ENCODE data around the gene DAB2IP. TPM values are rescaled to one million over a fixed set of nuclear protein-coding genes. Genes with fewer than 3 reads are reported as not detected.
"Not testable (repeated sequence)": the region's sequence is repeated elsewhere in the genome, so short reads cannot be mapped to it uniquely, and the experiment has no call there.

Gene DAB2IP
- total RNA-seq, 1 donor from 2014 or later: 81.6 TPM

- peaks cover 33% of the 10 kb centered on the region for H3K4me1 ChIP-seq
- no peaks in the 10 kb centered on the region for H3K27me3 ChIP-seq
- no peaks in the 10 kb centered on the region for H3K36me3 ChIP-seq
- DNase-seq (no peak), ATAC-seq (no peak)
- no peak for TF ChIP-seq CTCF (IDR thresholded peaks at IDR 0.05)
- intact Hi-C loops (cut with DNase I): no loop called here
- no peak overlapping the region for H3K27ac ChIP-seq
- H3K4me3 ChIP-seq: no peak overlapping the region
- H3K9me3 ChIP-seq: no peaks in the 10 kb centered on the region
Observed at GRCh38 chr9:121616123-121616755, 35.2 kb upstream of the DAB2IP start.

GRCh38 chr9:121618504-121618903 lies 32.9 kb upstream of the DAB2IP start:
- TF ChIP-seq CTCF (IDR thresholded peaks at IDR 0.05): no peak
- intact Hi-C loops (cut with DNase I): no loop called here
- Histone ChIP-seq H3K4me1 (peaks cover 19% of the 10 kb centered on the region), H3K9me3 (no peaks in the 10 kb centered on the region), H3K27me3 (no peaks in the 10 kb centered on the region), H3K4me3 (no peak overlapping the region), H3K27ac (no peak overlapping the region), H3K36me3 (no peaks in the 10 kb centered on the region)
- DNase-seq (no peak), ATAC-seq (no peak)

- ATAC-seq; H3K27ac ChIP-seq; H3K27me3 ChIP-seq; DNase-seq; H3K9me3 ChIP-seq; H3K4me3 ChIP-seq; intact Hi-C loops (cut with DNase I); H3K36me3 ChIP-seq: not testable (repeated sequence)
- peaks cover 17% of the 10 kb centered on the region for H3K4me1 ChIP-seq
Observed at GRCh38 chr9:121618910-121619309, 32.5 kb upstream of the DAB2IP start.

- Histone ChIP-seq H3K27me3 (no peaks in the 10 kb centered on the region), H3K27ac (peak overlapping the region; percentile 13), H3K9me3 (no peaks in the 10 kb centered on the region), H3K4me3 (no peak overlapping the region), H3K36me3 (no peaks in the 10 kb centered on the region), H3K4me1 (peaks cover 17% of the 10 kb centered on the region)
- TF ChIP-seq CTCF (IDR thresholded peaks at IDR 0.05): no peak
- ATAC-seq: peak; percentile 28
- intact Hi-C loops (cut with DNase I): no loop called here
- no peak for DNase-seq
Observed at GRCh38 chr9:121619545-121620324, 31.7 kb upstream of the DAB2IP start.

GRCh38 chr9:121620325-121620673 lies 31.1 kb upstream of the DAB2IP start:
- H3K4me1 ChIP-seq: peaks cover 17% of the 10 kb centered on the region
- no peak for ATAC-seq
- intact Hi-C loops (cut with DNase I): no loop called here

More at GRCh38 chr9:121620325-121620673, 31.1 kb upstream of the DAB2IP start:
- no peaks in the 10 kb centered on the region for H3K36me3 ChIP-seq
- no peaks in the 10 kb centered on the region for H3K9me3 ChIP-seq
- no peaks in the 10 kb centered on the region for H3K27me3 ChIP-seq
- H3K27ac ChIP-seq: no peak overlapping the region
- no peak overlapping the region for H3K4me3 ChIP-seq
- no peak for TF ChIP-seq CTCF (IDR thresholded peaks at IDR 0.05)
- DNase-seq: no peak
